Stimulated activated naive CD8-positive, alpha-beta T cell treated with anti-CD3 and anti-CD28 coated beads, Interleukin-15, Interleukin-2, amounts not matched to agents 100 ng/mL and 50 ng/mL, for 24 hours (primary cell): Measurements from ENCODE around the gene RBM34.

Experiments used
- H3K27ac Mint-ChIP-seq: one replicate; pipeline ENCODE4 v1.8.0; 2021; ENCODE audit warnings: mild to moderate bottlenecking, mixed read lengths
- H3K27me3 Mint-ChIP-seq: one replicate; pipeline ENCODE4 v1.8.0; 2021; ENCODE audit warnings: mixed read lengths
- H3K36me3 Mint-ChIP-seq: one replicate; pipeline ENCODE4 v1.8.0; 2021; ENCODE audit warnings: low read depth, mixed read lengths
- H3K4me1 Mint-ChIP-seq: one replicate; pipeline ENCODE4 v1.8.0; 2021; ENCODE audit warnings: low read depth, mixed read lengths
- H3K4me3 Mint-ChIP-seq: one replicate; pipeline ENCODE4 v1.8.0; 2021; ENCODE audit warnings: mild to moderate bottlenecking, mixed read lengths
- H3K9me3 Mint-ChIP-seq: one replicate; pipeline ENCODE4 v1.8.0; 2021; ENCODE audit warnings: mixed read lengths

RBM34 gene

DNA sequence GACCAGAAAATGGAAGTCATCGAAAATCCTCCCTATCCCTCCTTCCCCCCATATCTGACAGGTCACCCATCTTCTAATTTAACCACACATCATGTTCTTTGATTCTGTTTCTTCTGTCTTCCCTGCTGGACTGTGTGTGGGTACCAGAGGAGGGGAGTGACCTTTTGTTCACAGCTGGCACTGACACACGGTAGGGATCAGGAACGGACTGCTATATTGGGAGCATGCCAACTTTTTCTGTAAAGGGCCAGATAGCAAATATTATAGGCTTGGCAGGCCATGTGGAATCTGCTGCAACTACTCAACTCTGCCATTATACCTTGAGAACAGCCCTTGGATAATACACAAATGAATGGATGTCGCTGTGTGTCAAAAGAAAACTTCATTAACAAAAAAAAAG, 24.9 kb downstream of the RBM34 start:
- H3K9me3 Mint-ChIP-seq: no peaks in the 10 kb centered on the region
- peaks cover 75% of the 10 kb centered on the region for H3K36me3 Mint-ChIP-seq
- H3K27me3 Mint-ChIP-seq: no peaks in the 10 kb centered on the region
- H3K4me1 Mint-ChIP-seq: peaks cover 17% of the 10 kb centered on the region
- no peak overlapping the region for H3K4me3 Mint-ChIP-seq
- H3K27ac Mint-ChIP-seq: peak overlapping the region; percentile 5

GRCh38 chr1:235134171-235134570, 26.9 kb downstream of the RBM34 start:
- Mint-ChIP-seq H3K9me3 (no peaks in the 10 kb centered on the region), H3K27me3 (no peaks in the 10 kb centered on the region), H3K36me3 (peaks cover 68% of the 10 kb centered on the region), H3K4me1 (peaks cover 10% of the 10 kb centered on the region), H3K4me3 (no peak overlapping the region), H3K27ac (no peak overlapping the region)

DNA sequence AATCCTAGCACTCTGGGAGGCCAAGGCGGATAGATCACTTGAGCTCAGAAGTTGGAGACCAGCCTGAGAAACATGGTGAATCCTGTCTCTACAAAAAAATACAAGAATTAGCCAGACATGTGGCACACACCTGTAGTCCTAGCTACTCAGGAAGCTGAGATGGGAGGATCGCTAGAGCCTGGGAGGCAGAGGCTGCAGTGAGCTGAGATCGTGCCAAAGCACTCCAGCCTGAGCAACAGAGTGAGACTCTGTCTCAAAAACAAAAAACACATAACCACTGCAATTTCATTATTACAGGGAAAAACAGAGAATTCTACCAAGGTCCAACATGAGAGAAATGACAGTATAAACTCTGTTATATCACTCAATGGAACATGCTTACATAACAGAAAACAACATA, 28.0 kb downstream of the RBM34 start:
- Mint-ChIP-seq H3K9me3 (no peaks in the 10 kb centered on the region), H3K27ac (peak overlapping the region; percentile 17), H3K36me3 (peaks cover 62% of the 10 kb centered on the region), H3K4me1 (peaks cover 7% of the 10 kb centered on the region), H3K27me3 (no peaks in the 10 kb centered on the region), H3K4me3 (no peak overlapping the region)

- H3K27me3 Mint-ChIP-seq: no peaks in the 10 kb centered on the region
- peaks cover 15% of the 10 kb centered on the region for H3K4me1 Mint-ChIP-seq
- H3K27ac Mint-ChIP-seq: no peak overlapping the region
- H3K36me3 Mint-ChIP-seq: peaks cover 65% of the 10 kb centered on the region
- no peaks in the 10 kb centered on the region for H3K9me3 Mint-ChIP-seq
- H3K4me3 Mint-ChIP-seq: no peak overlapping the region
Observed at GRCh38 chr1:235131961-235132360, 29.1 kb downstream of the RBM34 start.

GRCh38 chr1:235130766-235131270, 30.2 kb downstream of the RBM34 start:
- no peaks in the 10 kb centered on the region for H3K27me3 Mint-ChIP-seq
- H3K4me3 Mint-ChIP-seq: no peak overlapping the region
- H3K27ac Mint-ChIP-seq: no peak overlapping the region
- no peaks in the 10 kb centered on the region for H3K9me3 Mint-ChIP-seq
- H3K4me1 Mint-ChIP-seq: peaks cover 27% of the 10 kb centered on the region
- H3K36me3 Mint-ChIP-seq: peaks cover 65% of the 10 kb centered on the region

DNA sequence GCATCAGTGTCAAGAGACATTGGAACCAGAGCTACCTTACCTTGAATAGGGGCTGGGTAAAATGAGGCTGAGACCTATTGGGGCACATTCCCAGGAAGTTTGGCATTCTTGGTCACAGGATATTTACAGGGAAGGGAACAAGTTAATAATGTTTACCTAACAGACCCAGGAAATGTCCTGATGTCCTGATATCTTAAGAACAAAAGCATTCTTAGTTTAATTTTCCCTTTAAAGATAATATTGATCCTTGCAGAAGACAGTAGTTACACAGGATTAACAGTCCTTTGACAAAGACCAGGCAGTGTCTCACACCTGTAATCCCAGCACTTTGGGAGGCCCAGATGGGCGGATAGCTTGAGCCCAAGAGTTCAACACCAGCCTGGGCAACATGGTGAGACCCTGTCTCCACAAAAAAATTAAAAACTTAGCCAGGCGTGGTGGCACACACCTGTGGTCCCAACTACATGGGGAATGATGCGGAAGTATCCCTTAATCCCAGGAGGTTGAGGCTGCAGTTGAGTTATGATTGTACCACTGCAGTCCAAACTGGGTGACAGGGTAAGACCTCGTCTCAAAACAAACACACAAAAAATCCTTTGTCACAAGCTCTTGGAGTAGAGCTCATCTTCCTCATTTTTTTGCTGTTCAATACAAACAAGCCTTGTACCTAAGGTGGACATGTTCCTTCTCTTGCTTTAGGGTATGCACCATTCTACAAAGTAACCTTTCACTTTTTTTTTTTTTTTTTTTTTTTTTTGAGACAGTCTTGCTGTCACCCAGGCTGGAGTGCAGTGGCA, 31.1 kb downstream of the RBM34 start:
- Mint-ChIP-seq H3K36me3 (peaks cover 59% of the 10 kb centered on the region), H3K4me3 (peak overlapping the region; percentile 53), H3K4me1 (peaks cover 34% of the 10 kb centered on the region), H3K27me3 (no peaks in the 10 kb centered on the region), H3K9me3 (no peaks in the 10 kb centered on the region), H3K27ac (peak overlapping the region; percentile 98)

GRCh38 chr1:235128456-235129328, 32.4 kb downstream of the RBM34 start, which contains the start of gene TOMM20:
TOMM20 (minus strand) TSS chr1:235128837; CDS start chr1:235128715, 122 bp downstream.
- Mint-ChIP-seq H3K4me3 (peak within 1 kb of the TSS; percentile 99), H3K36me3 (peaks cover 58% of the 10 kb centered on the region), H3K9me3 (no peaks in the 10 kb centered on the region), H3K27ac (peak within 1 kb of the TSS; percentile 98), H3K4me1 (peaks cover 47% of the 10 kb centered on the region), H3K27me3 (no peaks in the 10 kb centered on the region)

- H3K4me3 Mint-ChIP-seq: peak overlapping the region; percentile 99
- H3K9me3 Mint-ChIP-seq: no peaks in the 10 kb centered on the region
- H3K4me1 Mint-ChIP-seq: peaks cover 54% of the 10 kb centered on the region
- H3K36me3 Mint-ChIP-seq: peaks cover 59% of the 10 kb centered on the region
- peak overlapping the region; percentile 98 for H3K27ac Mint-ChIP-seq
- H3K27me3 Mint-ChIP-seq: no peaks in the 10 kb centered on the region
Observed at GRCh38 chr1:235127732-235128455, 33.2 kb downstream of the RBM34 start.

GRCh38 chr1:235127203-235127602, 33.8 kb downstream of the RBM34 start:
- Mint-ChIP-seq H3K4me1 (peaks cover 61% of the 10 kb centered on the region), H3K36me3 (peaks cover 60% of the 10 kb centered on the region), H3K4me3 (peak overlapping the region; percentile 99), H3K27ac (peak overlapping the region; percentile 98), H3K9me3 (no peaks in the 10 kb centered on the region), H3K27me3 (no peaks in the 10 kb centered on the region)

GRCh38 chr1:235124665-235125064, 36.4 kb downstream of the RBM34 start:
- no peaks in the 10 kb centered on the region for H3K27me3 Mint-ChIP-seq
- peaks cover 72% of the 10 kb centered on the region for H3K36me3 Mint-ChIP-seq
- peaks cover 69% of the 10 kb centered on the region for H3K4me1 Mint-ChIP-seq
- H3K4me3 Mint-ChIP-seq: peak overlapping the region; percentile 99
- H3K27ac Mint-ChIP-seq: peak overlapping the region; percentile 90
- no peaks in the 10 kb centered on the region for H3K9me3 Mint-ChIP-seq

- Mint-ChIP-seq H3K4me1 (peaks cover 67% of the 10 kb centered on the region), H3K36me3 (peaks cover 78% of the 10 kb centered on the region), H3K27me3 (no peaks in the 10 kb centered on the region), H3K27ac (peak overlapping the region; percentile 90), H3K9me3 (no peaks in the 10 kb centered on the region), H3K4me3 (peak overlapping the region; percentile 70)
Observed at GRCh38 chr1:235124111-235124510, 36.9 kb downstream of the RBM34 start.

DNA sequence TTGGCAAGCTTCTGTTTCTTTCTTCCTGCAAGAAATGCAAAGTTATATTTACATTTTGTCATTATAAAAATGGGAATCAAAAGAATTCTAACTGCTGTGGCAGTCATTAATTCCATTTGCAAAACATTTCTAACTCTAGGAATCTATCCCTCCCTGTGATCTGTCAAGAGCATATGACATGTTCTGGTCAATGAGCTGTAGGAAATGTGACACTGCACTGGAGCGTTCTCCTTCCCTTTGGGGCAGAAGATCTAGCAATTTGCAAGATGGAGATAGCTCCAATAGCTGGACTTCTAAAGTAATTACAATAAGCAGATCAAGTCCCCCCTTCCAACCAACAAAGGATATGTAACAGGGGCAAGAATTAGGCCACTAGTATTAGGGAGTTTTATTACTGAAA, 38.7 kb downstream of the RBM34 start:
- H3K4me1 Mint-ChIP-seq: peaks cover 57% of the 10 kb centered on the region
- H3K4me3 Mint-ChIP-seq: peak overlapping the region; percentile 4
- H3K27ac Mint-ChIP-seq: peak overlapping the region; percentile 32
- no peaks in the 10 kb centered on the region for H3K27me3 Mint-ChIP-seq
- H3K36me3 Mint-ChIP-seq: peaks cover 82% of the 10 kb centered on the region
- no peaks in the 10 kb centered on the region for H3K9me3 Mint-ChIP-seq

GRCh38 chr1:235113183-235113917, 47.7 kb downstream of the RBM34 start:
- H3K4me3 Mint-ChIP-seq: no peak overlapping the region
- no peaks in the 10 kb centered on the region for H3K9me3 Mint-ChIP-seq
- H3K27me3 Mint-ChIP-seq: no peaks in the 10 kb centered on the region
- H3K36me3 Mint-ChIP-seq: peaks cover 82% of the 10 kb centered on the region
- H3K27ac Mint-ChIP-seq: no peak overlapping the region
- no peaks in the 10 kb centered on the region for H3K4me1 Mint-ChIP-seq
